ACHN (cell line): ENCODE data around the gene ACTN2.

Experiments
- DNase-seq: peaks from one replicate; pipeline ENCODE4 v3.0.0-alpha.2; 2015
- in situ Hi-C: cut with HindIII; loops from 2 replicates; pipeline ENCODE4 v1.10.0; 2017; ENCODE audit warnings: low sequenced_read_pairs, low pct_ligation_motif_present, low pct_unique_long_range_greater_than_20kb

The ACTN2 gene

GRCh38 chr1:236800002-236800620 lies 113.8 kb downstream of the ACTN2 start:
- DNase-seq, result peak; percentile 11
- in situ Hi-C loops, result no loop called here

GRCh38 chr1:236800623-236801022 lies 114.3 kb downstream of the ACTN2 start:
- in situ Hi-C loops, result no loop called here
- no peak for DNase-seq

- in situ Hi-C loops, result no loop called here
- DNase-seq, result no peak
Observed at GRCh38 chr1:236802264-236802663, 116.0 kb downstream of the ACTN2 start.

GRCh38 chr1:236806634-236807033 lies 120.3 kb downstream of the ACTN2 start:
- in situ Hi-C loops, result no loop called here

GRCh38 chr1:236808005-236808404 lies 121.7 kb downstream of the ACTN2 start:
- in situ Hi-C loops, result no loop called here
- DNase-seq, result no peak

More at GRCh38 chr1:236806634-236807033, 120.3 kb downstream of the ACTN2 start:
- no peak for DNase-seq

- no peak for DNase-seq
Observed at GRCh38 chr1:236808564-236809130, 122.3 kb downstream of the ACTN2 start.

GRCh38 chr1:236809148-236809547 lies 122.8 kb downstream of the ACTN2 start:
- no peak for DNase-seq
- in situ Hi-C loops, result no loop called here

More at GRCh38 chr1:236808564-236809130, 122.3 kb downstream of the ACTN2 start:
- in situ Hi-C loops, result no loop called here

GRCh38 chr1:236810018-236810417 lies 123.7 kb downstream of the ACTN2 start:
- in situ Hi-C loops, result no loop called here

GRCh38 chr1:236812334-236813030 lies 126.2 kb downstream of the ACTN2 start:
- no peak for DNase-seq
- in situ Hi-C loops, result no loop called here

More at GRCh38 chr1:236810018-236810417, 123.7 kb downstream of the ACTN2 start:
- no peak for DNase-seq
